A673 (cell line): ENCODE data around the gene NLN. TPM values are rescaled to one million over a fixed set of nuclear protein-coding genes. Genes with fewer than 3 reads are reported as not detected.

Source experiments
- BruUV-seq: library from RNA; stranded (reverse); fragments of 400-500 nt; replicated peaks from 2 replicates; lab custom pipeline; 2021; lab: Mats Ljungman, UMichigan
- CTCF ChIA-PET: fragments of 300-600 bp; sonication (Branson Sonifier 250); formaldehyde crosslinking; loops from one replicate; lab custom pipeline; 2022; ENCODE audit warnings: antibody characterized with exemption; lab: Charles Lee
- POLR2A ChIA-PET: fragments of 300-600 bp; sonication (Branson Sonifier 250); formaldehyde crosslinking; loops from one replicate; lab custom pipeline; 2022; ENCODE audit warnings: antibody characterized with exemption; ENCODE audit not compliant: low non-redundant PET; lab: Charles Lee
- DNase-seq: peaks from one replicate; pipeline ENCODE4 v3.0.0-alpha.2; 2015; ENCODE audit warnings: low spot score
- H3K27ac ChIP-seq: fragments of 200-600 bp; sonication (generic); 2 replicates; pipeline ENCODE4 v1.5.1; 2016; ENCODE audit warnings: mixed run types, low read depth, mild to moderate bottlenecking, mixed read lengths, antibody characterized with exemption, low read length; ENCODE audit not compliant: poor library complexity, severe bottlenecking
- H3K27me3 ChIP-seq: fragments of 200-600 bp; sonication (generic); replicated peaks from 2 replicates; pipeline ENCODE4 v1.6.1; 2017; ENCODE audit warnings: mixed run types, low read depth, mild to moderate bottlenecking, mixed read lengths, antibody characterized with exemption, low read length; ENCODE audit not compliant: insufficient read depth, poor library complexity
- H3K36me3 ChIP-seq: fragments of 200-600 bp; sonication (generic); 2 replicates; pipeline ENCODE4 v1.6.1; 2016; ENCODE audit warnings: mixed run types, mild to moderate bottlenecking, mixed read lengths, antibody characterized with exemption, low read length; ENCODE audit not compliant: insufficient read depth, poor library complexity, severe bottlenecking
- H3K4me1 ChIP-seq: fragments of 200-600 bp; sonication (generic); 2 replicates; pipeline ENCODE4 v1.6.1; 2017; ENCODE audit warnings: mixed run types, mild to moderate bottlenecking, mixed read lengths, antibody characterized with exemption, low read length; ENCODE audit not compliant: insufficient read depth, poor library complexity, severe bottlenecking
- H3K4me3 ChIP-seq: fragments of 200-600 bp; sonication (generic); 2 replicates; pipeline ENCODE4 v1.5.1; 2016; ENCODE audit warnings: low read depth, mixed run types, mild to moderate bottlenecking, mixed read lengths, low read length; ENCODE audit not compliant: poor library complexity, severe bottlenecking
- H3K9me3 ChIP-seq: fragments of 200-600 bp; sonication (generic); 2 replicates; pipeline ENCODE4 v1.6.1; 2016; ENCODE audit warnings: mixed run types, low read depth, mild to moderate bottlenecking, mixed read lengths, antibody characterized with exemption, low read length; ENCODE audit not compliant: poor library complexity, severe bottlenecking
- CTCF ChIP-seq: fragments of 300-800, 200-600 bp; sonication (generic); conservative IDR thresholded peaks from 2 replicates; pipeline ENCODE4 v1.5.1; 2017; ENCODE audit warnings: low read depth, mild to moderate bottlenecking, antibody characterized with exemption, low read length, moderate library complexity, mixed read lengths
- EZH2 ChIP-seq: fragments of 200-600 bp; sonication (generic); IDR thresholded peaks from 2 replicates; pipeline ENCODE4 v1.6.1; 2017; ENCODE audit warnings: borderline replicate concordance, low read depth, mild to moderate bottlenecking, mixed read lengths, antibody characterized with exemption, low read length; ENCODE audit not compliant: poor library complexity, severe bottlenecking
- intact Hi-C: fragments of 100-400 bp; cut with micrococcal nuclease; formaldehyde crosslinking; loops from one replicate; pipeline ENCODE4 v1.10.0; 2022; ENCODE audit not compliant: unreplicated experiment
- total RNA-seq: library from RNA; stranded (reverse); gene quantifications from 2 replicates; pipeline ENCODE4 v1.2.3, GENCODE V29; 2021

NLN gene
- total RNA-seq, 1 experiment from 2014 or later = 99.9 TPM

- H3K27me3 ChIP-seq = no peaks in the 10 kb centered on the region
- CTCF ChIA-PET = no interaction called here
- H3K27ac ChIP-seq = no peak overlapping the region
- no peak for DNase-seq
- POLR2A ChIA-PET = no interaction called here
- no peak overlapping the region for H3K4me3 ChIP-seq
- H3K9me3 ChIP-seq = no peaks in the 10 kb centered on the region
- intact Hi-C loops = no loop called here
- BruUV-seq = no TSS peak
- peaks cover 4% of the 10 kb centered on the region for H3K36me3 ChIP-seq
- no peaks in the 10 kb centered on the region for H3K4me1 ChIP-seq
- no peak for TF ChIP-seq CTCF
- TF ChIP-seq EZH2 = no peak
Observed at GRCh38 chr5:65695896-65696295, 26.1 kb upstream of the NLN start.

GRCh38 chr5:65696892-65697291, 25.1 kb upstream of the NLN start:
- Histone ChIP-seq H3K4me1 (no peaks in the 10 kb centered on the region), H3K27ac (no peak overlapping the region), H3K27me3 (no peaks in the 10 kb centered on the region), H3K9me3 (no peaks in the 10 kb centered on the region), H3K4me3 (no peak overlapping the region), H3K36me3 (peaks cover 4% of the 10 kb centered on the region)
- CTCF ChIA-PET = no interaction called here
- DNase-seq = no peak
- BruUV-seq = no TSS peak
- POLR2A ChIA-PET = no interaction called here
- no peak for TF ChIP-seq EZH2
- no peak for TF ChIP-seq CTCF
- intact Hi-C loops = no loop called here

GRCh38 chr5:65699338-65699737, 22.7 kb upstream of the NLN start:
- intact Hi-C loops = no loop called here
- no peak for DNase-seq
- TF ChIP-seq CTCF (no peak), EZH2 (no peak)
- no peaks in the 10 kb centered on the region for H3K27me3 ChIP-seq
- peaks cover 4% of the 10 kb centered on the region for H3K36me3 ChIP-seq
- H3K9me3 ChIP-seq = no peaks in the 10 kb centered on the region
- no peak overlapping the region for H3K27ac ChIP-seq
- BruUV-seq = no TSS peak
- CTCF ChIA-PET = no interaction called here
- H3K4me3 ChIP-seq = no peak overlapping the region
- POLR2A ChIA-PET = no interaction called here
- H3K4me1 ChIP-seq = no peaks in the 10 kb centered on the region
